MM.1S (cell line): ENCODE measurements around the gene DMPK.

ENCODE experiments used
- EZH2 ChIP-seq: fragments of 300-600 bp; sonication (generic); optimal IDR thresholded peaks from 2 replicates; pipeline ENCODE3; 2017; ENCODE audit warnings: low read depth, mild to moderate bottlenecking, antibody characterized with exemption, low read length, mixed read lengths
- EZH2phosphoT487 ChIP-seq: fragments of 300-600 bp; sonication (generic); IDR thresholded peaks from 2 replicates; pipeline ENCODE4 v1.6.1; 2018; ENCODE audit warnings: antibody characterized with exemption, low read length
- TF ChIP-seq, protein P1 (sequence below): fragments of 300-600 bp; sonication (generic); IDR thresholded peaks from 2 replicates; pipeline ENCODE4 v1.5.1; 2016; ENCODE audit warnings: antibody characterized with exemption, low read length, mixed read lengths

- TF ChIP-seq, protein P1, sequence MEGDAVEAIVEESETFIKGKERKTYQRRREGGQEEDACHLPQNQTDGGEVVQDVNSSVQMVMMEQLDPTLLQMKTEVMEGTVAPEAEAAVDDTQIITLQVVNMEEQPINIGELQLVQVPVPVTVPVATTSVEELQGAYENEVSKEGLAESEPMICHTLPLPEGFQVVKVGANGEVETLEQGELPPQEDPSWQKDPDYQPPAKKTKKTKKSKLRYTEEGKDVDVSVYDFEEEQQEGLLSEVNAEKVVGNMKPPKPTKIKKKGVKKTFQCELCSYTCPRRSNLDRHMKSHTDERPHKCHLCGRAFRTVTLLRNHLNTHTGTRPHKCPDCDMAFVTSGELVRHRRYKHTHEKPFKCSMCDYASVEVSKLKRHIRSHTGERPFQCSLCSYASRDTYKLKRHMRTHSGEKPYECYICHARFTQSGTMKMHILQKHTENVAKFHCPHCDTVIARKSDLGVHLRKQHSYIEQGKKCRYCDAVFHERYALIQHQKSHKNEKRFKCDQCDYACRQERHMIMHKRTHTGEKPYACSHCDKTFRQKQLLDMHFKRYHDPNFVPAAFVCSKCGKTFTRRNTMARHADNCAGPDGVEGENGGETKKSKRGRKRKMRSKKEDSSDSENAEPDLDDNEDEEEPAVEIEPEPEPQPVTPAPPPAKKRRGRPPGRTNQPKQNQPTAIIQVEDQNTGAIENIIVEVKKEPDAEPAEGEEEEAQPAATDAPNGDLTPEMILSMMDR = no peak
- TF ChIP-seq EZH2phosphoT487 (no peak), EZH2 (no peak)
These were observed 4.8 kb downstream of the DMPK start for GRCh38 chr19:45777395-45777961.
